GM23338 (cell line): Measurements from ENCODE around the gene KRAS. TPM values are rescaled to one million over a fixed set of nuclear protein-coding genes. Genes with fewer than 3 reads are reported as not detected.

ENCODE experiments used
- ATAC-seq: fragments of 200-7000 bp; cut with Tn5 transposase; 3 replicates; pipeline ENCODE4 v1.9.1; 2020
- DNase-seq: peaks from one replicate; pipeline ENCODE4 v3.0.0-alpha.2; 2015; ENCODE audit warnings: low spot score
- H2AFZ ChIP-seq: fragments of 200-600 bp; sonication (generic); 2 replicates; pipeline ENCODE4 v1.8.0; 2016; ENCODE audit warnings: antibody characterized with exemption, mild to moderate bottlenecking, moderate library complexity
- H3F3A ChIP-seq: fragments of 200-600 bp; sonication (generic); replicated peaks from 2 replicates; pipeline ENCODE4 v1.8.0; 2017; ENCODE audit warnings: antibody characterized with exemption, mixed run types, low read depth
- H3K27ac ChIP-seq: fragments of 200-600 bp; sonication (generic); 2 replicates; pipeline ENCODE4 v1.6.1; 2016; ENCODE audit warnings: low read depth
- H3K27me3 ChIP-seq: fragments of 200-600 bp; sonication (generic); 2 replicates; pipeline ENCODE4 v1.8.0; 2016; ENCODE audit warnings: mild to moderate bottlenecking, mixed run types, moderate library complexity; ENCODE audit not compliant: insufficient read depth
- H3K36me3 ChIP-seq: fragments of 200-600 bp; sonication (generic); 2 replicates; pipeline ENCODE4 v1.8.0; 2016; ENCODE audit warnings: mild to moderate bottlenecking; ENCODE audit not compliant: insufficient read depth
- H3K4me1 ChIP-seq: fragments of 200-600 bp; sonication (generic); 2 replicates; pipeline ENCODE4 v1.8.0; 2016; ENCODE audit warnings: mild to moderate bottlenecking, moderate library complexity; ENCODE audit not compliant: insufficient read depth
- H3K4me2 ChIP-seq: fragments of 200-600 bp; sonication (generic); 2 replicates; pipeline ENCODE4 v1.7.1; 2017; ENCODE audit warnings: mixed run types
- H3K4me3 ChIP-seq: fragments of 200-600 bp; sonication (generic); 2 replicates; pipeline ENCODE4 v1.6.1; 2016; ENCODE audit warnings: mixed run types
- H3K79me2 ChIP-seq: fragments of 200-600 bp; sonication (generic); replicated peaks from 2 replicates; pipeline ENCODE4 v1.8.0; 2017; ENCODE audit warnings: mild to moderate bottlenecking; ENCODE audit not compliant: insufficient read depth
- H3K9me2 ChIP-seq: fragments of 200-600 bp; sonication (generic); 2 replicates; pipeline ENCODE4 v1.8.0; 2017; ENCODE audit not compliant: insufficient read depth
- H4K20me1 ChIP-seq: fragments of 200-600 bp; sonication (generic); replicated peaks from 2 replicates; pipeline ENCODE4 v1.8.0; 2017; ENCODE audit warnings: mild to moderate bottlenecking; ENCODE audit not compliant: insufficient read depth
- H3K27ac Mint-ChIP-seq: 2 replicates; pipeline ENCODE4 v1.8.0; 2020; ENCODE audit warnings: inconsistent platforms, mild to moderate bottlenecking, moderate library complexity, mixed read lengths
- H3K27me3 Mint-ChIP-seq: 3 replicates; pipeline ENCODE4 v1.8.0; 2022; ENCODE audit warnings: low read depth, mild to moderate bottlenecking, moderate library complexity, mixed read lengths, inconsistent platforms; ENCODE audit not compliant: insufficient read depth, poor library complexity
- H3K36me3 Mint-ChIP-seq: 3 replicates; pipeline ENCODE4 v1.8.0; 2021; ENCODE audit warnings: low read depth, mild to moderate bottlenecking, inconsistent platforms, moderate library complexity, mixed read lengths
- H3K4me1 Mint-ChIP-seq: 3 replicates; pipeline ENCODE4 v1.8.0; 2020; ENCODE audit warnings: mild to moderate bottlenecking, inconsistent platforms, mixed read lengths
- H3K4me3 Mint-ChIP-seq: 3 replicates; pipeline ENCODE4 v1.8.0; 2021; ENCODE audit warnings: moderate library complexity, mild to moderate bottlenecking, inconsistent platforms, mixed read lengths
- H3K9me3 Mint-ChIP-seq: 3 replicates; pipeline ENCODE4 v1.8.0; 2020; ENCODE audit warnings: moderate library complexity, mild to moderate bottlenecking, inconsistent platforms, mixed read lengths
- CREB1 ChIP-seq: fragments of 250-450 bp; sonication (Bioruptor Pico); IDR thresholded peaks from 2 replicates; pipeline ENCODE4 v1.5.0; 2020; ENCODE audit warnings: low read depth, mild to moderate bottlenecking, moderate library complexity
- EZH2 ChIP-seq: fragments of 200-600 bp; sonication (generic); IDR thresholded peaks from one replicate; pipeline ENCODE4 v1.8.0; 2017; ENCODE audit warnings: antibody characterized with exemption, mild to moderate bottlenecking, low read depth; ENCODE audit not compliant: unreplicated experiment
- EZH2phosphoT487 ChIP-seq: fragments of 200-600 bp; sonication (generic); IDR thresholded peaks from one replicate; pipeline ENCODE4 v1.8.1; 2018; ENCODE audit warnings: antibody characterized with exemption; ENCODE audit not compliant: unreplicated experiment
- JUNB ChIP-seq: IDR thresholded peaks from one replicate; pipeline ENCODE4 v1.6.1; 2016; ENCODE audit warnings: antibody characterized with exemption; ENCODE audit not compliant: unreplicated experiment
- NANOG ChIP-seq: IDR thresholded peaks from 2 replicates; pipeline ENCODE4 v1.6.1; 2016; ENCODE audit warnings: antibody characterized with exemption, borderline replicate concordance
- POLR2AphosphoS5 ChIP-seq: IDR thresholded peaks from 2 replicates; pipeline ENCODE4 v1.6.1; 2016; ENCODE audit warnings: antibody characterized with exemption, low read depth
- STAT1 ChIP-seq: IDR thresholded peaks from one replicate; pipeline ENCODE4 v1.6.1; 2016; ENCODE audit warnings: antibody characterized with exemption; ENCODE audit not compliant: unreplicated experiment
- ZNF114 ChIP-seq: fragments of 250-450 bp; sonication (Bioruptor Pico); IDR thresholded peaks from 2 replicates; pipeline ENCODE4 v1.5.0; 2020; ENCODE audit warnings: mild to moderate bottlenecking, moderate library complexity
- ZNF331 ChIP-seq: fragments of 250-450 bp; sonication (Bioruptor Pico); IDR thresholded peaks from 2 replicates; pipeline ENCODE4 v1.5.0; 2020; ENCODE audit warnings: low read depth, mild to moderate bottlenecking, moderate library complexity
- polyA plus RNA-seq: library from polyadenylated mRNA; unstranded; fragments of >200 nt; fragmentation: Nextera tagmentation; extraction: Ambion mirVana; gene quantifications from 2 replicates; pipeline ENCODE4 v1.2.1, GENCODE V29; 2016
- total RNA-seq: library from RNA; depleted of rRNA; stranded (reverse); fragments of >200 nt; shearing (Covaris generic); gene quantifications from 2 replicates; pipeline ENCODE4 v1.2.3, GENCODE V29; 2014
- TF ChIP-seq, protein P1 (sequence below): IDR thresholded peaks from one replicate; pipeline ENCODE4 v1.6.1; 2018; ENCODE audit warnings: antibody characterized with exemption; ENCODE audit not compliant: unreplicated experiment
- TF ChIP-seq, protein P2 (sequence below): IDR thresholded peaks from 2 replicates; pipeline ENCODE4 v1.6.1; 2016; ENCODE audit warnings: antibody characterized with exemption
- TF ChIP-seq, protein P3 (sequence below), 2 experiments: fragments of 200-600 bp in 1 of 2; sonication (generic) in 1 of 2; conservative IDR thresholded peaks; 2 replicates each; pipeline versions ENCODE4 v1.5.1 to v1.6.1; 2016 to 2017; ENCODE audit warnings: antibody characterized with exemption in 2 of 2, low read depth in 2 of 2, mild to moderate bottlenecking in 2 of 2, moderate library complexity in 1 of 2
- TF ChIP-seq, protein P4 (sequence below): fragments of 250-450 bp; sonication (Bioruptor Pico); IDR thresholded peaks from 2 replicates; pipeline ENCODE4 v1.5.0; 2020; ENCODE audit warnings: mild to moderate bottlenecking, moderate library complexity

KRAS gene
- total and polyA plus RNA-seq, 2 experiments from 2014 or later, result 54.7 to 131 TPM

DNA sequence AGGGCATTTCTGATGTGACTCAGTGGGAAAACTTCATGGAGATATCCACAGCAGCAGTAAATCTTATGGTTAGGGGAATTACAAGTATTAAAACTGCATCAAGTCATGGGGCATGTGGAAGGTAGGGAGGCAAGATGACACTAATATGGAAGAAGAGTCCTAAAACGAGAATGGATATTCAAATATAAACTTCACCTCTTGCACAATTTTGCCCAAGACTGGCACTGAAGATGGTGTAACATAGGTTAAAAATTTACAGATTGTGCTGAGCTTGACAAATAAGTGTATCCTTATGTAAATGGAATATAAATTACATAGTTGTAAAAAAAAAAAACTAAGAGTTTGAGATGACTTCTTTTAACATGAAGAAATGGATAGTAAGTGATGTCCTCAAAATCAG is 42.9 kb downstream of the KRAS start:
- DNase-seq (no peak), ATAC-seq (no peak)
- Mint-ChIP-seq H3K27me3 (no peaks in the 10 kb centered on the region), H3K4me1 (no peaks in the 10 kb centered on the region), H3K36me3 (peaks cover 11% of the 10 kb centered on the region; the same call in 2 of the 3 replicates), H3K4me3 (no peak overlapping the region), H3K9me3 (no peaks in the 10 kb centered on the region), H3K27ac (no peak overlapping the region)
- Histone ChIP-seq H3K4me2 (no peak overlapping the region), H2AFZ (no peak overlapping the region), H3K36me3 (no peaks in the 10 kb centered on the region; the same call in 1 of the 2 replicates), H3K9me2 (no peaks in the 10 kb centered on the region), H3K4me1 (no peaks in the 10 kb centered on the region), H3K4me3 (no peak overlapping the region), H3F3A (no peaks in the 10 kb centered on the region), H3K79me2 (no peaks in the 10 kb centered on the region), H3K27ac (no peak overlapping the region), H4K20me1 (peaks cover 6% of the 10 kb centered on the region; the same call in 1 of the 2 replicates), H3K27me3 (no peaks in the 10 kb centered on the region)
- no peak for TF ChIP-seq STAT1
- TF ChIP-seq CREB1 (CRISPR knock-in tag), result no peak
- TF ChIP-seq ZNF331 (CRISPR knock-in tag), result no peak
- TF ChIP-seq EZH2phosphoT487, result no peak
- no peak for TF ChIP-seq POLR2AphosphoS5
- TF ChIP-seq, protein P1, sequence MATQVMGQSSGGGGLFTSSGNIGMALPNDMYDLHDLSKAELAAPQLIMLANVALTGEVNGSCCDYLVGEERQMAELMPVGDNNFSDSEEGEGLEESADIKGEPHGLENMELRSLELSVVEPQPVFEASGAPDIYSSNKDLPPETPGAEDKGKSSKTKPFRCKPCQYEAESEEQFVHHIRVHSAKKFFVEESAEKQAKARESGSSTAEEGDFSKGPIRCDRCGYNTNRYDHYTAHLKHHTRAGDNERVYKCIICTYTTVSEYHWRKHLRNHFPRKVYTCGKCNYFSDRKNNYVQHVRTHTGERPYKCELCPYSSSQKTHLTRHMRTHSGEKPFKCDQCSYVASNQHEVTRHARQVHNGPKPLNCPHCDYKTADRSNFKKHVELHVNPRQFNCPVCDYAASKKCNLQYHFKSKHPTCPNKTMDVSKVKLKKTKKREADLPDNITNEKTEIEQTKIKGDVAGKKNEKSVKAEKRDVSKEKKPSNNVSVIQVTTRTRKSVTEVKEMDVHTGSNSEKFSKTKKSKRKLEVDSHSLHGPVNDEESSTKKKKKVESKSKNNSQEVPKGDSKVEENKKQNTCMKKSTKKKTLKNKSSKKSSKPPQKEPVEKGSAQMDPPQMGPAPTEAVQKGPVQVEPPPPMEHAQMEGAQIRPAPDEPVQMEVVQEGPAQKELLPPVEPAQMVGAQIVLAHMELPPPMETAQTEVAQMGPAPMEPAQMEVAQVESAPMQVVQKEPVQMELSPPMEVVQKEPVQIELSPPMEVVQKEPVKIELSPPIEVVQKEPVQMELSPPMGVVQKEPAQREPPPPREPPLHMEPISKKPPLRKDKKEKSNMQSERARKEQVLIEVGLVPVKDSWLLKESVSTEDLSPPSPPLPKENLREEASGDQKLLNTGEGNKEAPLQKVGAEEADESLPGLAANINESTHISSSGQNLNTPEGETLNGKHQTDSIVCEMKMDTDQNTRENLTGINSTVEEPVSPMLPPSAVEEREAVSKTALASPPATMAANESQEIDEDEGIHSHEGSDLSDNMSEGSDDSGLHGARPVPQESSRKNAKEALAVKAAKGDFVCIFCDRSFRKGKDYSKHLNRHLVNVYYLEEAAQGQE, result no peak
- TF ChIP-seq EZH2, result no peak
- TF ChIP-seq, protein P2, sequence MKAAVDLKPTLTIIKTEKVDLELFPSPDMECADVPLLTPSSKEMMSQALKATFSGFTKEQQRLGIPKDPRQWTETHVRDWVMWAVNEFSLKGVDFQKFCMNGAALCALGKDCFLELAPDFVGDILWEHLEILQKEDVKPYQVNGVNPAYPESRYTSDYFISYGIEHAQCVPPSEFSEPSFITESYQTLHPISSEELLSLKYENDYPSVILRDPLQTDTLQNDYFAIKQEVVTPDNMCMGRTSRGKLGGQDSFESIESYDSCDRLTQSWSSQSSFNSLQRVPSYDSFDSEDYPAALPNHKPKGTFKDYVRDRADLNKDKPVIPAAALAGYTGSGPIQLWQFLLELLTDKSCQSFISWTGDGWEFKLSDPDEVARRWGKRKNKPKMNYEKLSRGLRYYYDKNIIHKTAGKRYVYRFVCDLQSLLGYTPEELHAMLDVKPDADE, result no peak
- TF ChIP-seq ZNF114, result no peak
- TF ChIP-seq, protein P3, sequence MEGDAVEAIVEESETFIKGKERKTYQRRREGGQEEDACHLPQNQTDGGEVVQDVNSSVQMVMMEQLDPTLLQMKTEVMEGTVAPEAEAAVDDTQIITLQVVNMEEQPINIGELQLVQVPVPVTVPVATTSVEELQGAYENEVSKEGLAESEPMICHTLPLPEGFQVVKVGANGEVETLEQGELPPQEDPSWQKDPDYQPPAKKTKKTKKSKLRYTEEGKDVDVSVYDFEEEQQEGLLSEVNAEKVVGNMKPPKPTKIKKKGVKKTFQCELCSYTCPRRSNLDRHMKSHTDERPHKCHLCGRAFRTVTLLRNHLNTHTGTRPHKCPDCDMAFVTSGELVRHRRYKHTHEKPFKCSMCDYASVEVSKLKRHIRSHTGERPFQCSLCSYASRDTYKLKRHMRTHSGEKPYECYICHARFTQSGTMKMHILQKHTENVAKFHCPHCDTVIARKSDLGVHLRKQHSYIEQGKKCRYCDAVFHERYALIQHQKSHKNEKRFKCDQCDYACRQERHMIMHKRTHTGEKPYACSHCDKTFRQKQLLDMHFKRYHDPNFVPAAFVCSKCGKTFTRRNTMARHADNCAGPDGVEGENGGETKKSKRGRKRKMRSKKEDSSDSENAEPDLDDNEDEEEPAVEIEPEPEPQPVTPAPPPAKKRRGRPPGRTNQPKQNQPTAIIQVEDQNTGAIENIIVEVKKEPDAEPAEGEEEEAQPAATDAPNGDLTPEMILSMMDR (conservative IDR thresholded peaks at IDR 0.05; ENCODE audit: low read depth in 2 of 2), result no peak
- TF ChIP-seq, protein P4, sequence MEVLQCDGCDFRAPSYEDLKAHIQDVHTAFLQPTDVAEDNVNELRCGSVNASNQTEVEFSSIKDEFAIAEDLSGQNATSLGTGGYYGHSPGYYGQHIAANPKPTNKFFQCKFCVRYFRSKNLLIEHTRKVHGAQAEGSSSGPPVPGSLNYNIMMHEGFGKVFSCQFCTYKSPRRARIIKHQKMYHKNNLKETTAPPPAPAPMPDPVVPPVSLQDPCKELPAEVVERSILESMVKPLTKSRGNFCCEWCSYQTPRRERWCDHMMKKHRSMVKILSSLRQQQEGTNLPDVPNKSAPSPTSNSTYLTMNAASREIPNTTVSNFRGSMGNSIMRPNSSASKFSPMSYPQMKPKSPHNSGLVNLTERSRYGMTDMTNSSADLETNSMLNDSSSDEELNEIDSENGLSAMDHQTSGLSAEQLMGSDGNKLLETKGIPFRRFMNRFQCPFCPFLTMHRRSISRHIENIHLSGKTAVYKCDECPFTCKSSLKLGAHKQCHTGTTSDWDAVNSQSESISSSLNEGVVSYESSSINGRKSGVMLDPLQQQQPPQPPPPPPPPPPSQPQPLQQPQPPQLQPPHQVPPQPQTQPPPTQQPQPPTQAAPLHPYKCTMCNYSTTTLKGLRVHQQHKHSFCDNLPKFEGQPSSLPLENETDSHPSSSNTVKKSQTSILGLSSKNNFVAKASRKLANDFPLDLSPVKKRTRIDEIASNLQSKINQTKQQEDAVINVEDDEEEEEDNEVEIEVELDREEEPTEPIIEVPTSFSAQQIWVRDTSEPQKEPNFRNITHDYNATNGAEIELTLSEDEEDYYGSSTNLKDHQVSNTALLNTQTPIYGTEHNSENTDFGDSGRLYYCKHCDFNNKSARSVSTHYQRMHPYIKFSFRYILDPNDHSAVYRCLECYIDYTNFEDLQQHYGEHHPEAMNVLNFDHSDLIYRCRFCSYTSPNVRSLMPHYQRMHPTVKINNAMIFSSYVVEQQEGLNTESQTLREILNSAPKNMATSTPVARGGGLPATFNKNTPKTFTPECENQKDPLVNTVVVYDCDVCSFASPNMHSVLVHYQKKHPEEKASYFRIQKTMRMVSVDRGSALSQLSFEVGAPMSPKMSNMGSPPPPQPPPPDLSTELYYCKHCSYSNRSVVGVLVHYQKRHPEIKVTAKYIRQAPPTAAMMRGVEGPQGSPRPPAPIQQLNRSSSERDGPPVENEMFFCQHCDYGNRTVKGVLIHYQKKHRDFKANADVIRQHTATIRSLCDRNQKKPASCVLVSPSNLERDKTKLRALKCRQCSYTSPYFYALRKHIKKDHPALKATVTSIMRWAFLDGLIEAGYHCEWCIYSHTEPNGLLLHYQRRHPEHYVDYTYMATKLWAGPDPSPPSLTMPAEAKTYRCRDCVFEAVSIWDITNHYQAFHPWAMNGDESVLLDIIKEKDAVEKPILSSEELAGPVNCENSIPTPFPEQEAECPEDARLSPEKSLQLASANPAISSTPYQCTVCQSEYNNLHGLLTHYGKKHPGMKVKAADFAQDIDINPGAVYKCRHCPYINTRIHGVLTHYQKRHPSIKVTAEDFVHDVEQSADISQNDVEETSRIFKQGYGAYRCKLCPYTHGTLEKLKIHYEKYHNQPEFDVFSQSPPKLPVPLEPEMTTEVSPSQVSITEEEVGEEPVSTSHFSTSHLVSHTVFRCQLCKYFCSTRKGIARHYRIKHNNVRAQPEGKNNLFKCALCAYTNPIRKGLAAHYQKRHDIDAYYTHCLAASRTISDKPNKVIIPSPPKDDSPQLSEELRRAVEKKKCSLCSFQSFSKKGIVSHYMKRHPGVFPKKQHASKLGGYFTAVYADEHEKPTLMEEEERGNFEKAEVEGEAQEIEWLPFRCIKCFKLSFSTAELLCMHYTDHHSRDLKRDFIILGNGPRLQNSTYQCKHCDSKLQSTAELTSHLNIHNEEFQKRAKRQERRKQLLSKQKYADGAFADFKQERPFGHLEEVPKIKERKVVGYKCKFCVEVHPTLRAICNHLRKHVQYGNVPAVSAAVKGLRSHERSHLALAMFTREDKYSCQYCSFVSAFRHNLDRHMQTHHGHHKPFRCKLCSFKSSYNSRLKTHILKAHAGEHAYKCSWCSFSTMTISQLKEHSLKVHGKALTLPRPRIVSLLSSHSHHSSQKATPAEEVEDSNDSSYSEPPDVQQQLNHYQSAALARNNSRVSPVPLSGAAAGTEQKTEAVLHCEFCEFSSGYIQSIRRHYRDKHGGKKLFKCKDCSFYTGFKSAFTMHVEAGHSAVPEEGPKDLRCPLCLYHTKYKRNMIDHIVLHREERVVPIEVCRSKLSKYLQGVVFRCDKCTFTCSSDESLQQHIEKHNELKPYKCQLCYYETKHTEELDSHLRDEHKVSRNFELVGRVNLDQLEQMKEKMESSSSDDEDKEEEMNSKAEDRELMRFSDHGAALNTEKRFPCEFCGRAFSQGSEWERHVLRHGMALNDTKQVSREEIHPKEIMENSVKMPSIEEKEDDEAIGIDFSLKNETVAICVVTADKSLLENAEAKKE (CRISPR knock-in tag), result no peak
- no peak for TF ChIP-seq NANOG
- no peak for TF ChIP-seq JUNB
